ENCODE results near the gene TRMO.

DNA sequence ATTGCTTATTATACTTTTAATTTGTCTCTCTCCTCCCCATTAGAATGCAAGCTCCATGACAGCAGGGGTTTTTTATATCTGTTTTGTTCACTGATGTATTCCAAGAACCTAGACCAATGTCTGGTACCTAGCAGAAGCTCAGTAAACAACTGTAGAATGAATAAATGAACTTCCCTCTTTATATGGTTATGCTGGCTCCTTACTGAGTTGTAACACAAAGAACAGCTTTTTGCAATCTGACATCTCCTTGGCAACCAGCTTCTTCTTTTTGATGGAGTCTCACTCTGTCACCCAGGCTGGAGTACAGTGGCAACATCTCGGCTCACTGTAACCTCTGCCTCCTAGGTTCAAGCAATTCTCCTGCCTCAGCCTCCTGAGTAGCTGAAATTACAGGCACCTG, 13.6 kb downstream of the TRMO start:
- TF ChIP-seq, protein P1, sequence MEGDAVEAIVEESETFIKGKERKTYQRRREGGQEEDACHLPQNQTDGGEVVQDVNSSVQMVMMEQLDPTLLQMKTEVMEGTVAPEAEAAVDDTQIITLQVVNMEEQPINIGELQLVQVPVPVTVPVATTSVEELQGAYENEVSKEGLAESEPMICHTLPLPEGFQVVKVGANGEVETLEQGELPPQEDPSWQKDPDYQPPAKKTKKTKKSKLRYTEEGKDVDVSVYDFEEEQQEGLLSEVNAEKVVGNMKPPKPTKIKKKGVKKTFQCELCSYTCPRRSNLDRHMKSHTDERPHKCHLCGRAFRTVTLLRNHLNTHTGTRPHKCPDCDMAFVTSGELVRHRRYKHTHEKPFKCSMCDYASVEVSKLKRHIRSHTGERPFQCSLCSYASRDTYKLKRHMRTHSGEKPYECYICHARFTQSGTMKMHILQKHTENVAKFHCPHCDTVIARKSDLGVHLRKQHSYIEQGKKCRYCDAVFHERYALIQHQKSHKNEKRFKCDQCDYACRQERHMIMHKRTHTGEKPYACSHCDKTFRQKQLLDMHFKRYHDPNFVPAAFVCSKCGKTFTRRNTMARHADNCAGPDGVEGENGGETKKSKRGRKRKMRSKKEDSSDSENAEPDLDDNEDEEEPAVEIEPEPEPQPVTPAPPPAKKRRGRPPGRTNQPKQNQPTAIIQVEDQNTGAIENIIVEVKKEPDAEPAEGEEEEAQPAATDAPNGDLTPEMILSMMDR (IDR thresholded peaks at IDR 0.05), result no peak
- no peak for TF ChIP-seq POLR2AphosphoS5 (IDR thresholded peaks at IDR 0.05)
